H9 (cell line): ENCODE measurements around the gene PTTG1IP. TPM values are rescaled to one million over a fixed set of nuclear protein-coding genes. Genes with fewer than 3 reads are reported as not detected.

Experiments
- DNase-seq: peaks from one replicate; pipeline ENCODE4 v3.0.0-alpha.2; 2017
- H2AFZ ChIP-seq: one replicate; pipeline ENCODE4 v1.6.1; 2013; ENCODE audit warnings: mild to moderate bottlenecking, low read length, control low read depth, moderate library complexity
- H2AK5ac ChIP-seq: 2 replicates; pipeline ENCODE4 v1.6.1; 2013; ENCODE audit warnings: low read length, control low read depth, mixed read lengths; ENCODE audit not compliant: insufficient read length
- H2BK120ac ChIP-seq: one replicate; pipeline ENCODE4 v1.6.1; 2013; ENCODE audit warnings: low read depth, mild to moderate bottlenecking, low read length, control low read depth, inconsistent platforms; ENCODE audit not compliant: poor library complexity, severe bottlenecking
- H2BK12ac ChIP-seq: 2 replicates; pipeline ENCODE4 v1.6.1; 2013; ENCODE audit warnings: low read length, control low read depth, mixed read lengths, low read depth; ENCODE audit not compliant: insufficient read length
- H2BK15ac ChIP-seq: 2 replicates; pipeline ENCODE4 v1.6.1; 2013; ENCODE audit warnings: low read depth, low read length, control low read depth
- H2BK20ac ChIP-seq: one replicate; pipeline ENCODE4 v1.6.1; 2013; ENCODE audit warnings: low read depth, mild to moderate bottlenecking, low read length, control low read depth, inconsistent platforms; ENCODE audit not compliant: poor library complexity, severe bottlenecking
- H2BK5ac ChIP-seq: 2 replicates; pipeline ENCODE4 v1.6.1; 2013; ENCODE audit warnings: low read length, control low read depth, mixed read lengths; ENCODE audit not compliant: insufficient read length
- H3K14ac ChIP-seq: 2 replicates; pipeline ENCODE4 v1.6.1; 2013; ENCODE audit warnings: low read length, control low read depth; ENCODE audit not compliant: insufficient read depth
- H3K18ac ChIP-seq: 2 replicates; pipeline ENCODE4 v1.6.1; 2013; ENCODE audit warnings: low read depth, mild to moderate bottlenecking, mixed read lengths, low read length, control low read depth; ENCODE audit not compliant: insufficient read length
- H3K23ac ChIP-seq: 2 replicates; pipeline ENCODE4 v1.6.1; 2013; ENCODE audit warnings: low read length, control low read depth, mixed read lengths, low read depth; ENCODE audit not compliant: insufficient read length
- H3K23me2 ChIP-seq: 2 replicates; pipeline ENCODE4 v1.6.1; 2013; ENCODE audit warnings: low read depth, mild to moderate bottlenecking, mixed read lengths, low read length, control low read depth; ENCODE audit not compliant: insufficient read length, poor library complexity, severe bottlenecking
- H3K27ac ChIP-seq: 2 replicates; pipeline ENCODE4 v1.5.1; 2013; ENCODE audit warnings: low read length, control low read depth, mixed read lengths, low read depth; ENCODE audit not compliant: insufficient read length
- H3K27me3 ChIP-seq: 2 replicates; pipeline ENCODE4 v1.6.1; 2013; ENCODE audit warnings: low read length, control low read depth, inconsistent platforms; ENCODE audit not compliant: insufficient read depth
- H3K4ac ChIP-seq: 2 replicates; pipeline ENCODE4 v1.6.1; 2013; ENCODE audit warnings: low read depth, mild to moderate bottlenecking, control low read depth, inconsistent platforms, low read length, moderate library complexity
- H3K4me1 ChIP-seq: 2 replicates; pipeline ENCODE4 v1.6.1; 2013; ENCODE audit warnings: low read length, control low read depth, inconsistent platforms; ENCODE audit not compliant: insufficient read depth
- H3K4me2 ChIP-seq: 2 replicates; pipeline ENCODE4 v1.6.1; 2013; ENCODE audit warnings: low read length, control low read depth, mixed read lengths; ENCODE audit not compliant: insufficient read length, insufficient read depth
- H3K56ac ChIP-seq: 2 replicates; pipeline ENCODE4 v1.6.1; 2013; ENCODE audit warnings: low read depth, mild to moderate bottlenecking, mixed read lengths, low read length, control low read depth; ENCODE audit not compliant: insufficient read length
- H3K79me1 ChIP-seq: 2 replicates; pipeline ENCODE4 v1.6.1; 2013; ENCODE audit warnings: low read depth, mild to moderate bottlenecking, moderate library complexity, low read length, control low read depth, inconsistent platforms; ENCODE audit not compliant: insufficient read depth, poor library complexity, severe bottlenecking
- H3K79me2 ChIP-seq: 2 replicates; pipeline ENCODE4 v1.6.1; 2013; ENCODE audit warnings: low read length, control low read depth, inconsistent platforms; ENCODE audit not compliant: insufficient read depth
- H3K9ac ChIP-seq: 2 replicates; pipeline ENCODE4 v1.6.1; 2013; ENCODE audit warnings: low read length, control low read depth, mixed read lengths; ENCODE audit not compliant: insufficient read length; ENCODE audit errors: extremely low read depth
- H3K9me3 ChIP-seq: one replicate; pipeline ENCODE4 v1.6.1; 2013; ENCODE audit warnings: low read depth, low read length, inconsistent platforms; ENCODE audit not compliant: control insufficient read depth
- H3T11ph ChIP-seq: one replicate; pipeline ENCODE4 v1.6.1; 2013; ENCODE audit warnings: mild to moderate bottlenecking, low read length, control low read depth, inconsistent platforms
- H4K20me1 ChIP-seq: one replicate; pipeline ENCODE4 v1.6.1; 2013; ENCODE audit not compliant: control insufficient read depth, insufficient read length, insufficient read depth
- H4K5ac ChIP-seq: 2 replicates; pipeline ENCODE4 v1.6.1; 2013; ENCODE audit warnings: low read depth, mild to moderate bottlenecking, mixed read lengths, low read length, control low read depth; ENCODE audit not compliant: insufficient read length
- H4K8ac ChIP-seq: replicated peaks from 2 replicates; pipeline ENCODE4 v1.6.1; 2013; ENCODE audit warnings: low read length, control low read depth, mixed read lengths, low read depth; ENCODE audit not compliant: insufficient read length
- H4K91ac ChIP-seq: 2 replicates; pipeline ENCODE4 v1.6.1; 2013; ENCODE audit warnings: low read depth, mild to moderate bottlenecking, moderate library complexity, mixed read lengths, low read length, control low read depth; ENCODE audit not compliant: insufficient read length
- H3K27ac Mint-ChIP-seq, 3 experiments: 2 replicates in 2 of 3; 3 replicates in 1 of 3; pipeline ENCODE4 v1.8.0; 2020 to 2021; ENCODE audit warnings: mixed read lengths in 3 of 3, mild to moderate bottlenecking in 1 of 3, moderate library complexity in 1 of 3
- H3K27me3 Mint-ChIP-seq: 2 replicates; pipeline ENCODE4 v1.8.0; 2021; ENCODE audit warnings: low read depth, mild to moderate bottlenecking, moderate library complexity, mixed read lengths
- H3K36me3 Mint-ChIP-seq, 3 experiments: 2 replicates in 2 of 3; 3 replicates in 1 of 3; pipeline ENCODE4 v1.8.0; 2020 to 2021; ENCODE audit warnings: low read depth in 3 of 3, mixed read lengths in 3 of 3; ENCODE audit not compliant: insufficient read depth in 1 of 3
- H3K4me1 Mint-ChIP-seq, 2 experiments: 2 replicates each; pipeline ENCODE4 v1.8.0; 2020; ENCODE audit warnings: mixed read lengths in 2 of 2
- H3K4me3 Mint-ChIP-seq, 2 experiments: 2 replicates in 1 of 2; 3 replicates in 1 of 2; pipeline ENCODE4 v1.8.0; 2020 to 2021; ENCODE audit warnings: mild to moderate bottlenecking in 2 of 2, mixed read lengths in 2 of 2, moderate library complexity in 1 of 2
- H3K9me3 Mint-ChIP-seq, 2 experiments: 2 replicates in 1 of 2; 3 replicates in 1 of 2; pipeline ENCODE4 v1.8.0; 2020; ENCODE audit warnings: mild to moderate bottlenecking in 2 of 2, mixed read lengths in 2 of 2, moderate library complexity in 1 of 2
- WGBS: extraction: QIAGEN DNeasy Blood & Tissue Kit; methylation state at CpG from one replicate; pipeline ENCODE4 v1.1.7; 2013; ENCODE audit warnings: missing lambda C conversion rate, low lambda C conversion rate, mixed read lengths; ENCODE audit not compliant: insufficient read length; ENCODE audit errors: extremely low coverage; 5-methylcytosine and 5-hydroxymethylcytosine counted together
- total RNA-seq: library from RNA; stranded (reverse); gene quantifications from 2 replicates; pipeline ENCODE4 v1.2.1, GENCODE V29; 2021
- TF ChIP-seq, protein P1 (sequence below): fragments of 200-600 bp; sonication (generic); conservative IDR thresholded peaks from 3 replicates; pipeline ENCODE4 v1.8.0; 2021; ENCODE audit warnings: antibody characterized with exemption, mild to moderate bottlenecking

Gene PTTG1IP
- total RNA-seq, 1 experiment from 2014 or later: 107 TPM

DNA sequence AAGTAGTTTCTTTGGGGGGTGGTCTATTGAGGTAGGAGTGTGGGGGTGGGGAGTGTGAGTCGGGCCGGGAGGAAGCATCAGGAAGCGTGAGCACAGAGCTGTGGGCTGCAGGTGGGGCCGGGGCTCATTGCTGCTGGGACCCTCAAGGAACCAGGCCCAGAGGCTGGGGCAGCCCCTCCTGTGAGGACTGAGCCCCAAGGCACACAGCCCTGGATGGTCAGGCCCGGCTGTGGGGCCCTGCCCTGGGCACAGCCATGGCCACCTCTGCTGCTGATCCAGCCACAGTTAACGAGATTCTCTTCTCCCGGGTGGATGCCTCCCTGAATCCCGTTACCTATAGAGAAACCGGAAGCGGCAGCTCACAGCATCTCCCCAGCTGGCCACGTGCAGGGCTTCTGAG lies 32.7 kb downstream of the PTTG1IP start:
- H3K4ac ChIP-seq: no peak overlapping the region
- H3K27ac ChIP-seq: no peak overlapping the region
- H3K9me3 ChIP-seq: no peaks in the 10 kb centered on the region
- H3K4me3 Mint-ChIP-seq: no peak overlapping the region
- no peaks in the 10 kb centered on the region for H3K79me1 ChIP-seq
- no peak overlapping the region for H3K56ac ChIP-seq
- H3K14ac ChIP-seq: no peak overlapping the region
- no peak for DNase-seq
- H3K9me3 Mint-ChIP-seq: no peaks in the 10 kb centered on the region
- H3K23ac ChIP-seq: no peak overlapping the region
- no peak overlapping the region for H4K91ac ChIP-seq
- peaks cover 10 to 18% of the 10 kb centered on the region in 2 experiments; a peak in 3 of 4 replicates for H3K4me1 Mint-ChIP-seq
- H4K20me1 ChIP-seq: no peaks in the 10 kb centered on the region
- H2BK120ac ChIP-seq: no peak overlapping the region
- H3K18ac ChIP-seq: no peak overlapping the region
- TF ChIP-seq, protein P1, sequence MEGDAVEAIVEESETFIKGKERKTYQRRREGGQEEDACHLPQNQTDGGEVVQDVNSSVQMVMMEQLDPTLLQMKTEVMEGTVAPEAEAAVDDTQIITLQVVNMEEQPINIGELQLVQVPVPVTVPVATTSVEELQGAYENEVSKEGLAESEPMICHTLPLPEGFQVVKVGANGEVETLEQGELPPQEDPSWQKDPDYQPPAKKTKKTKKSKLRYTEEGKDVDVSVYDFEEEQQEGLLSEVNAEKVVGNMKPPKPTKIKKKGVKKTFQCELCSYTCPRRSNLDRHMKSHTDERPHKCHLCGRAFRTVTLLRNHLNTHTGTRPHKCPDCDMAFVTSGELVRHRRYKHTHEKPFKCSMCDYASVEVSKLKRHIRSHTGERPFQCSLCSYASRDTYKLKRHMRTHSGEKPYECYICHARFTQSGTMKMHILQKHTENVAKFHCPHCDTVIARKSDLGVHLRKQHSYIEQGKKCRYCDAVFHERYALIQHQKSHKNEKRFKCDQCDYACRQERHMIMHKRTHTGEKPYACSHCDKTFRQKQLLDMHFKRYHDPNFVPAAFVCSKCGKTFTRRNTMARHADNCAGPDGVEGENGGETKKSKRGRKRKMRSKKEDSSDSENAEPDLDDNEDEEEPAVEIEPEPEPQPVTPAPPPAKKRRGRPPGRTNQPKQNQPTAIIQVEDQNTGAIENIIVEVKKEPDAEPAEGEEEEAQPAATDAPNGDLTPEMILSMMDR: no peak
- no peak overlapping the region for H2AK5ac ChIP-seq
- no peaks in the 10 kb centered on the region for H3K36me3 Mint-ChIP-seq
- H2BK5ac ChIP-seq: no peak overlapping the region
- H3K27me3 Mint-ChIP-seq: peaks cover 3% of the 10 kb centered on the region; the same call in 1 of the 2 replicates
- H3K23me2 ChIP-seq: no peaks in the 10 kb centered on the region
- H2BK20ac ChIP-seq: no peak overlapping the region
- WGBS: no CpG with 5 or more reads among the region's 11 CpGs
- no peaks in the 10 kb centered on the region for H3K27me3 ChIP-seq
- no peaks in the 10 kb centered on the region for H3K79me2 ChIP-seq
- H2BK15ac ChIP-seq: no peak overlapping the region
- H4K5ac ChIP-seq: no peak overlapping the region
- no peak overlapping the region; a peak in 1 of 7 replicates for H3K27ac Mint-ChIP-seq
- H4K8ac ChIP-seq: no peak overlapping the region
- no peak overlapping the region for H3K9ac ChIP-seq
- no peak overlapping the region for H2BK12ac ChIP-seq
- H3K4me1 ChIP-seq: 0 out of 2 replicates have a peak, but pooled peaks cover 2% of the 10 kb centered on the region
- H3K4me2 ChIP-seq: no peak overlapping the region
- no peak overlapping the region for H3T11ph ChIP-seq
- no peak overlapping the region for H2AFZ ChIP-seq
